Activated CD4-positive, alpha-beta T cell treated with anti-CD3 and anti-CD28 coated beads for 4 hours (primary cell): ENCODE data around the gene CCDC137.
A peak's percentile ranks its signal among the peaks of the same experiment; 100 is the strongest.
"Not testable (repeated sequence)": the region's sequence is repeated elsewhere in the genome, so short reads cannot be mapped to it uniquely, and the experiment has no call there.

Experiments used
- DNase-seq, 2 donors: peaks; one replicate each; pipeline ENCODE4 v3.0.0-alpha.2; 2020

CCDC137 gene, protein sequence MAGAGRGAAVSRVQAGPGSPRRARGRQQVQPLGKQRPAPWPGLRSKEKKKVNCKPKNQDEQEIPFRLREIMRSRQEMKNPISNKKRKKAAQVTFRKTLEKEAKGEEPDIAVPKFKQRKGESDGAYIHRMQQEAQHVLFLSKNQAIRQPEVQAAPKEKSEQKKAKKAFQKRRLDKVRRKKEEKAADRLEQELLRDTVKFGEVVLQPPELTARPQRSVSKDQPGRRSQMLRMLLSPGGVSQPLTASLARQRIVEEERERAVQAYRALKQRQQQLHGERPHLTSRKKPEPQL

GRCh38 chr17:81666342-81667191 is at the start of gene CCDC137, which contains the start of gene OXLD1:
CCDC137 (plus strand) TSS chr17:81666737; CDS start chr17:81666767, 30 bp downstream.
OXLD1 (minus strand) TSS chr17:81666605; CDS start chr17:81666577, 28 bp downstream.
- DNase-seq = peak; percentile 89 to 90

GRCh38 chr17:81616877-81617276 is 49.7 kb upstream of the CCDC137 start:
- no peak for DNase-seq

DNA sequence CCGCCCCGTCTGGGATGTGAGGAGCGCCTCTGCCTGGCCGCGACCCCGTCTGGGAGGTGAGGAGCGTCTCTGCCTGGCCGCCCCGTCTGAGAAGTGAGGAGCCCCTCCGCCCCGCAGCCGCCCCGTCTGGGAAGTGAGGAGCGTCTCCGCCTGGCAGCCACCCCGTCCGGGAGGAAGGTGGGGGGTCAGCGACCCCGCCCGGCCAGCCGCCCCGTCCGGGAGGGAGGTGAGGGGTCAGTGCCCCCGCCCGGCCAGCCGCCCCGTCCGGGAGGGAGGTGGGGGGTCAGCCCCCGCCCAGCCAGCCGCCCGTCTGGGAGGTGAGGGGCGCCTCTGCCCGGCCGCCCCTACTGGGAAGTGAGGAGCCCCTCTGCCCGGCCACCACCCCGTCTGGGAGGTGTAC is 48.2 kb upstream of the CCDC137 start:
- DNase-seq = not testable (repeated sequence)

- no peak for DNase-seq
Observed at GRCh38 chr17:81621494-81622130, 44.9 kb upstream of the CCDC137 start.

DNA sequence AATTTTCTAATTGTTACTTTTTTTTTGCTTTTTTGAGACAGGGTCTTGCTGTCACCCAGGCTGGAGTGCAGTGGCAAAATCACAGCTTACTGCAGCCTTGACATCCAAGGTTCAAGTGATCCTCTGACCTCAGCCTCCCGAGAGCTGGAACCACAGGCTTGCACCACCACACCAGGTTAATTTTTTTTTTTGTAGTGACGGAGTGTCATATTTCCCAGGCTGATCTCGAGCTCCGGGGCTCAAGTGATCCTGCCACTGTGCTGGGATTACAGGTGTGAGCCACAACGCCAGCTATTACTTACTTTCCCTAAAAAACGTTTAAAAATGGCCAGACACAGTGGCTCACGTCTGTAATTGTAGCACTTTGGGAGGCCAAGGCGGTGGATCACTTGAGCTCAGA is 36.3 kb upstream of the CCDC137 start:
- DNase-seq = no peak

DNA sequence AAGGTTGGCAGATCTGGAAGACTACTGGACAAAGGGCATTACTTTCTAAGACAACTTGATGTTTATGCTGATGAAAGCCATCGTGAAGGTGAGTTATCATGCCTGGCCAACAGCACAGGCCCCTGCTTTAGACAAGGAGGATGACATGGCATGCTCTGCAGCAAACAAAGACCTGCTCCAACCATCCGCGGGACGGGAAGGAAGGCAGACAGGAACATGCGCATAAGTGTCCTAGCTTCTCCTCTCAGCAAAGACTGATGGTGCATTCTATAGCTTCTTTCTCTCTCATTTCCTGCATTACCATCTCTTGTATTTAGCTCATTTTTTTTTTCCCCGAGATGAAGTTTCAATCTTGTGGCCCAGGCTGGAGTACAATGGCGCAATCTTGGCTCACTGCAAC is 35.1 kb upstream of the CCDC137 start:
- no peak for DNase-seq

DNA sequence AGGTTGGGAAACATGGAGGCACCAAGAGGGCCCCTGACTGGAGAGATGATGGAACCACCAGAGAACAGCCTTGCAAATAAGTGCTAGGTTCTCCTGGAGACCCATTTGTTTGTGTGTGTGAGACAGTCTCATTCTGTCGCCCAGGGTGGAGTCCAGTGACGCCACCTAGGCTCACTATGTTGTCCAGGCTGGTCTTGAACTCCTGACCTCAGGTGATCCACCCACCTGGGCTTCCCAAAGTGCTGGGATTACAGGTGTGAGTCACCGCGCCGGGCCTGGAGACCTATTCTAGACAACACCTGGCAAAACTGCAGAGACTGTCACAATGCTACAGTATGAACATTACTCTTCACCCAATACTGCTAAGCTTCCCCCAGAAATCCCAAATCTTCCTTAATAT is 31.1 kb upstream of the CCDC137 start:
- DNase-seq = no peak

- no peak for DNase-seq
Observed at GRCh38 chr17:81635973-81636504, 30.5 kb upstream of the CCDC137 start.

GRCh38 chr17:81636505-81637288 is 29.8 kb upstream of the CCDC137 start, which contains the start of the genes NPLOC4 and TSPAN10:
NPLOC4 (minus strand) TSS chr17:81637112; CDS start chr17:81636930, 182 bp downstream.
TSPAN10 (plus strand) TSS chr17:81637196; CDS start chr17:81642413, 5,217 bp downstream.
- peak; percentile 82 to 83 for DNase-seq

GRCh38 chr17:81638683-81639082 is 27.9 kb upstream of the CCDC137 start:
- DNase-seq = no peak

- no peak for DNase-seq
Observed at GRCh38 chr17:81640011-81640410, 26.5 kb upstream of the CCDC137 start.

DNA sequence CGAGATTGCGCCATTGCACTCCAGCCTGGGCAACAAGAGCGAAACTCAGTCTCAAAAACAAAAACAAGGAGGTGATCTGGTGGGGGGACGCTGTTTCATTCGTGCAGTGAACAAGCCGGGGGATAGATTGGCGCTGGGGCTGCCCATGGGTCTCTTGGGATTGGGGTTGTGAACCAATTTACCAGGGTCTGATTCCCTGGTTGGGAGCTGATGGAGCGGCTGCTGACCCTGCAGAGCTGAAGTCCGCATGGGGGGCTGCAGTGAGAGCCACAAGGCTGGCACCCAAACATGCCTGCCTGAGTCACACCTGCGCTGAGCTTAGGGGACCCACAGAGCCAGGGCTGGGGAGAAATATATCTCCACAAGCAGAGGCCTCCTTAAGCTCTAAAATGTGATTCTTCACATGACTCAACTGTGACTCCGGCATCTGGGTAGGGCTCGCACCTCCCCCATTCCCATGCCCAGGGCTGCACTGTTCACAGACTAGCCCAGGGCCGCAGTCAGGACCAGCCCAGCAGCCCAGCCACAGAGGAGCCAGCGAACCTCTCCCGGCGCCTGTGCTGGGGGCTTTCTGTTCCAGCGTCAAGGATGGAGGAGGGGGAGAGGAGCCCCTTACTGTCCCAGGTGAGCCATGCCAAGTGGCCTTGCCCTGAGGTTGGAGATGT is 24.6 kb upstream of the CCDC137 start:
- DNase-seq = no peak

DNA sequence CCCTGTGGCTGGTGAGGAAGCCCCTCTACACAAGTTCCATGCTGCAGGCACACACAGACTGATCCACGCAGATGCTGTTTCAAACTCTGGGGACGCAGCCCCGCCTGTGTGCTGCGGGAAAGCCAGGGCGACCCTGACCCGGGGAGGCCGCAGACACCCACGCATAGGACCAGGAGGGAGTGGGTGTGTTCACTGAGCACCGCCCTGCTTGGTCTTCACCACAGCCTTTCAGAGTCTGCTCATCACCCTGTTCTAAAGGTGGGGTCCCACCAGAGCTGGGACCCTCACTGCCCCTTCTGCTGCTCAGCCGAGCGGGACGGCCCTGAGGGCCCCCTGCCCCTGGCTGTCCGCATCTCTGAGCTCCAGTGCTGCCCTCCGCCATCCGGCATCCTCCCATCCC is 22.0 kb upstream of the CCDC137 start:
- DNase-seq = no peak

- no peak for DNase-seq
Observed at GRCh38 chr17:81644976-81645952, 21.3 kb upstream of the CCDC137 start.

- no peak for DNase-seq
Observed at GRCh38 chr17:81646869-81647600, 19.5 kb upstream of the CCDC137 start.

DNA sequence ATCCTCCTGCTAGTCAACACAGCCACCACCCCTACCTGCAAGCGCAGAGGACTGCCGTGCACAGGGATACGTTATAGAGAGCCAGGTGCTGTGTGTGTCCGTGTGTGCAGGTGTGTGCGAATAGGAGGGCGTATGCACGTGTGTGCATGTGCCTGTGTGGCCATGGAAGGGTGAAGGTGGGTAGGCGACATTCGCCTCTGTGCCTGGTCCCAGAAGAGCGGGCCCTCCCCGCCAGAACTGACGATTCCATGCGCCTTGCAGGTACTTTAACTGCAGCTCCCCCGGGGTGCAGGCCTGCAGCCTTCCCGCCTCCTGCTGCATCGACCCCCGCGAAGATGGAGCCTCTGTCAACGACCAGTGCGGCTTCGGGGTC is 18.9 kb upstream of the CCDC137 start:
- DNase-seq = no peak

- DNase-seq = no peak
Observed at GRCh38 chr17:81648013-81648706, 18.4 kb upstream of the CCDC137 start.

DNA sequence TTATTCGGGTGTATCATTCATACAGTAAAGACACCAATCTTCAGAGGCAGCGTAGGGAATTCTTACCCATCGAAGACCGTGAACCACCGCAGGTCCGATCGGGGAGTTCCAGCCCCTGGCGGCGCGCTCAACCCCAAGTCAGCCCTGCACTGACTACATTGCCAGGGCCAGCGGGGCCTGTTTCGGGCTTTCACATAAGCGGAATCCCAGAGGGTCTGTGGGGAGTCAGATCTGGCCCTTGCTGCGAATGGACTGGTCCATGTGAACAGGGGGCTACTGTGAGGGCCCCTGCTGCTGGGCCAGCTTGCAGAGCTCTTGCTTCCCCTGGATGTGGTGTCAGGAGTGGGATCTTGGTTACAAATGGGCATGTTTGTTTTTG is 17.8 kb upstream of the CCDC137 start:
- DNase-seq = no peak

GRCh38 chr17:81650951-81651350 is 15.6 kb upstream of the CCDC137 start:
- no peak for DNase-seq
